Neuronal stem cell (in vitro differentiated cells): ENCODE results near the gene TMEM238L.

ENCODE experiments used
- DNase-seq: peaks from one replicate; pipeline ENCODE4 v3.0.0-alpha.2; 2013; ENCODE audit warnings: low spot score
- H2AFZ ChIP-seq: one replicate; pipeline ENCODE4 v1.6.1; 2013; ENCODE audit warnings: mild to moderate bottlenecking, low read length, inconsistent platforms
- H2AK5ac ChIP-seq: 2 replicates; pipeline ENCODE4 v1.6.1; 2013; ENCODE audit warnings: low read depth, mild to moderate bottlenecking, inconsistent platforms, low read length, moderate library complexity, mixed read lengths
- H2BK120ac ChIP-seq: 2 replicates; pipeline ENCODE4 v1.6.1; 2013; ENCODE audit warnings: low read depth, mild to moderate bottlenecking, inconsistent platforms, low read length, moderate library complexity, mixed read lengths
- H2BK12ac ChIP-seq: one replicate; pipeline ENCODE4 v1.6.1; 2013; ENCODE audit warnings: low read length, inconsistent platforms
- H2BK15ac ChIP-seq: 2 replicates; pipeline ENCODE4 v1.6.1; 2013; ENCODE audit warnings: mild to moderate bottlenecking, low read length, inconsistent platforms, mixed read lengths
- H2BK5ac ChIP-seq: one replicate; pipeline ENCODE4 v1.6.1; 2013; ENCODE audit warnings: inconsistent platforms, mild to moderate bottlenecking, low read length, moderate library complexity
- H3K14ac ChIP-seq: one replicate; pipeline ENCODE4 v1.6.1; 2013; ENCODE audit warnings: low read length, inconsistent platforms
- H3K18ac ChIP-seq: 2 replicates; pipeline ENCODE4 v1.6.1; 2013; ENCODE audit warnings: low read length, inconsistent platforms
- H3K23ac ChIP-seq: 2 replicates; pipeline ENCODE4 v1.6.1; 2013; ENCODE audit warnings: low read depth, mild to moderate bottlenecking, mixed read lengths, low read length, inconsistent platforms; ENCODE audit not compliant: poor library complexity
- H3K27ac ChIP-seq: replicated peaks from 3 replicates; pipeline ENCODE4 v1.5.1; 2013; ENCODE audit warnings: low read length, inconsistent platforms
- H3K27me3 ChIP-seq, 3 experiments: 2 replicates each; pipeline ENCODE4 v1.6.1; 2013; ENCODE audit warnings: low read length in 3 of 3, mild to moderate bottlenecking in 2 of 3, inconsistent platforms in 1 of 3, low read depth in 1 of 3, mixed read lengths in 1 of 3, moderate library complexity in 1 of 3; ENCODE audit not compliant: control insufficient read depth in 3 of 3, insufficient read depth in 3 of 3
- H3K36me3 ChIP-seq, 2 donors: replicated peaks in 1 of 2; 2 replicates each; pipeline ENCODE4 v1.6.1; 2013; ENCODE audit warnings: low read length in 2 of 2; ENCODE audit not compliant: control insufficient read depth in 2 of 2, insufficient read depth in 2 of 2
- H3K4ac ChIP-seq: 2 replicates; pipeline ENCODE4 v1.6.1; 2013; ENCODE audit warnings: inconsistent platforms, mild to moderate bottlenecking, low read length, moderate library complexity
- H3K4me1 ChIP-seq, 2 donors: 1 replicate in 1 of 2; 2 replicates in 1 of 2; pipeline ENCODE4 v1.6.1; 2013; ENCODE audit warnings: low read length in 2 of 2, low read depth in 1 of 2; ENCODE audit not compliant: control insufficient read depth in 2 of 2, insufficient read depth in 1 of 2
- H3K4me2 ChIP-seq: one replicate; pipeline ENCODE4 v1.6.1; 2013; ENCODE audit warnings: mild to moderate bottlenecking, low read length, inconsistent platforms; ENCODE audit not compliant: insufficient read depth, poor library complexity, severe bottlenecking
- H3K4me3 ChIP-seq, 2 donors: 2 replicates each; pipeline ENCODE4 v1.5.1; 2013; ENCODE audit warnings: low read length in 2 of 2, mild to moderate bottlenecking in 2 of 2, inconsistent platforms in 1 of 2, moderate library complexity in 1 of 2
- H3K79me1 ChIP-seq: one replicate; pipeline ENCODE4 v1.6.1; 2013; ENCODE audit warnings: low read depth, mild to moderate bottlenecking, inconsistent platforms, low read length, moderate library complexity
- H3K9ac ChIP-seq: one replicate; pipeline ENCODE4 v1.6.1; 2013; ENCODE audit warnings: mild to moderate bottlenecking, low read depth, low read length, inconsistent platforms; ENCODE audit not compliant: poor library complexity
- H3K9me3 ChIP-seq, 2 donors: replicated peaks in 1 of 2; 2 replicates each; pipeline versions ENCODE3 to v1.6.1; 2013; ENCODE audit warnings: low read length in 2 of 2, mild to moderate bottlenecking in 2 of 2, inconsistent platforms in 1 of 2, low read depth in 1 of 2, mixed read lengths in 1 of 2, moderate library complexity in 1 of 2; ENCODE audit not compliant: control insufficient read depth in 2 of 2, insufficient read depth in 1 of 2
- H4K8ac ChIP-seq: one replicate; pipeline ENCODE4 v1.6.1; 2013; ENCODE audit warnings: low read depth, mild to moderate bottlenecking, inconsistent platforms, low read length, moderate library complexity
- H4K91ac ChIP-seq: one replicate; pipeline ENCODE4 v1.6.1; 2013; ENCODE audit warnings: low read length, low read depth, mild to moderate bottlenecking, inconsistent platforms; ENCODE audit not compliant: poor library complexity
- WGBS, 2 donors: extraction: QIAGEN DNeasy Blood & Tissue Kit; methylation state at CpG; one replicate each; pipeline ENCODE4 v1.1.7; 2013; ENCODE audit warnings: missing lambda C conversion rate in 2 of 2, mixed read lengths in 1 of 2; ENCODE audit not compliant: insufficient read length in 2 of 2, insufficient replicate concordance in 1 of 2; ENCODE audit errors: extremely low coverage in 2 of 2; 5-methylcytosine and 5-hydroxymethylcytosine counted together

The TMEM238L gene

DNA sequence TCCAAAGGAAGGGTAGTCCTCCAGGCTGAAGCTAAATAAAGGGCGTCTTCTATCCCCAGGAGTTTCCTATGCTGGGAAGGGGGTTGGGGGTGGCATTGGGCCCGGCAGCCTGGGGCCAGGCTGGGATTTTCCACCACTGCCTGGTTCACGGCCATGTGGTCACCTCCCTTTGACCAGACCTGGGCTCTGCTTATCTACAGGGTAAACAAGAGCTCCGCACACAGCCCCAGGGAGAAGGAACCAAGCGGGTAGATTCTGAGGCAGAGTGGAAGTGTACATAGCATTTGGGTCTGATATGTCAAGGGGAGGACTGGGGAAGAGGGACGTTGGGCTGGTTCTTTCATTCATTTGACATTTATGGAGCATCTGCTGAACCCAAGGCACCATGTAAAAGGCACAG lies 46.8 kb downstream of the TMEM238L start:
- WGBS, 2 donors, result no CpG with 5 or more reads among the region's 6 CpGs
- Histone ChIP-seq H3K14ac (no peak overlapping the region), H2BK120ac (no peak overlapping the region), H2BK15ac (no peak overlapping the region), H3K23ac (no peak overlapping the region), H2AFZ (no peak overlapping the region), H3K4me3 (no peak overlapping the region), H3K27me3 (peaks cover 0 to 8% (median 0%) of the 10 kb centered on the region in 3 experiments), H2BK12ac (no peak overlapping the region), H3K27ac (no peak overlapping the region), H4K91ac (no peak overlapping the region), H3K79me1 (no peaks in the 10 kb centered on the region), H2BK5ac (no peak overlapping the region), H3K4ac (no peak overlapping the region), H3K36me3 (no peaks in the 10 kb centered on the region), H3K18ac (no peak overlapping the region), H3K9me3 (no peaks in the 10 kb centered on the region), H3K4me2 (no peak overlapping the region), H3K9ac (no peak overlapping the region), H3K4me1 (peaks cover 0 to 19% of the 10 kb centered on the region in 2 donors), H2AK5ac (peak overlapping the region; percentile 29), H4K8ac (no peak overlapping the region)
- no peak for DNase-seq

DNA sequence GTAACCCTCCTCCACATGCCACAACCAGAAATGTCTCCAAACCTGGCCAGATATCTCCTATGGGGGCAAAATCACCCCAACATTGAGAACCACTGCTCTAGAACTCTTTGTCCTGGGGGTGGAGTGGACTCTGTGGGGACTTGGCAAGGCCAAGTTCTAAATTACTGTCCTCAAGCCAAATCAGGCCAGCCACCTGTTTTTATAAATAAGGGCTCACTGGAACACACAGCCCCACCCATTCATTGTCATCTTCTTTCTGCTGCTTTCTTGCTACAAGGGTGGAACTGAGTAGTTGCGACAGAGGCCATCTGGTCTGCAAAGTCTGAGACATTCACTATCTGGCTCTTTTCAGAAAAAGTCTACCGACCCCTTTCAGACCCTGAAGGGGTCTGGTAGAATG lies 47.3 kb downstream of the TMEM238L start:
- no peak for DNase-seq
- H4K8ac ChIP-seq, result no peak overlapping the region
- no peak overlapping the region for H4K91ac ChIP-seq
- no peak overlapping the region for H2BK15ac ChIP-seq
- H3K4me3 ChIP-seq, result no peak overlapping the region
- no peaks in the 10 kb centered on the region for H3K36me3 ChIP-seq
- H3K9ac ChIP-seq, result no peak overlapping the region
- no peak overlapping the region for H2BK120ac ChIP-seq
- H3K4me2 ChIP-seq, result no peak overlapping the region
- H3K79me1 ChIP-seq, result no peaks in the 10 kb centered on the region
- H2BK12ac ChIP-seq, result no peak overlapping the region
- H3K9me3 ChIP-seq, result no peaks in the 10 kb centered on the region
- H2AK5ac ChIP-seq, result peak overlapping the region; percentile 29
- no peak overlapping the region for H3K23ac ChIP-seq
- H3K27me3 ChIP-seq, result peaks cover 0 to 8% (median 0%) of the 10 kb centered on the region in 3 experiments
- H3K27ac ChIP-seq, result no peak overlapping the region
- no peak overlapping the region for H3K18ac ChIP-seq
- WGBS, 2 donors, result no CpG with 5 or more reads among the region's 2 CpGs
- H3K4me1 ChIP-seq, result peaks cover 0 to 19% of the 10 kb centered on the region in 2 donors
- no peak overlapping the region for H3K14ac ChIP-seq
- no peak overlapping the region for H2BK5ac ChIP-seq
- H3K4ac ChIP-seq, result no peak overlapping the region
- H2AFZ ChIP-seq, result no peak overlapping the region

DNA sequence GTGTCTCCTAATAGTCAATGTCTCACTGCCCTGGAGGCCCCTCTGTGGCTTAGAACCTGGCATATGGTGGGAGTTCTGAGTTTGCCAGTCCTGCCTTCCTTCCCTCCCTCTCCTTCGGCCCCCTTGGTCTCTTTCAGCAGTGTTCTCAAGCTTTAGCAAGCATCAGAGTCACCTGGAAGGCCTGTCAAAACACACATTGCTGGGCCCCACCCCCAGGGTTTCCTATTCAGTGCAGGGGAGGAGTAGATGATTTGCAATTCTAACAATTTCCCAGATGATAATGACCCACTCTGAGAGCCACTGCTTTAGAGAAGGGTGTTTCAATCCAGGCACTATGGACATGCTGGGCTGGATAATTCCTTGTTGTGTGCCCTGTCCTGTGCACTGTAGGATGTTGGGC lies 47.7 kb downstream of the TMEM238L start:
- Histone ChIP-seq H2BK120ac (no peak overlapping the region), H4K8ac (no peak overlapping the region), H4K91ac (no peak overlapping the region), H3K4me2 (no peak overlapping the region), H3K4me1 (peaks cover 2 to 19% of the 10 kb centered on the region in 2 donors), H3K27ac (no peak overlapping the region), H3K9ac (no peak overlapping the region), H3K4ac (no peak overlapping the region), H2AK5ac (no peak overlapping the region), H3K79me1 (no peaks in the 10 kb centered on the region), H2BK12ac (no peak overlapping the region), H2BK15ac (no peak overlapping the region), H3K14ac (no peak overlapping the region), H2AFZ (no peak overlapping the region), H3K4me3 (no peak overlapping the region), H3K36me3 (no peaks in the 10 kb centered on the region), H3K27me3 (peaks cover 0 to 8% (median 0%) of the 10 kb centered on the region in 3 experiments), H3K23ac (no peak overlapping the region), H3K18ac (peak overlapping the region; percentile 72), H3K9me3 (no peaks in the 10 kb centered on the region), H2BK5ac (no peak overlapping the region)
- WGBS, 2 donors, result no CpG with 5 or more reads among the region's 1 CpG
- no peak for DNase-seq

DNA sequence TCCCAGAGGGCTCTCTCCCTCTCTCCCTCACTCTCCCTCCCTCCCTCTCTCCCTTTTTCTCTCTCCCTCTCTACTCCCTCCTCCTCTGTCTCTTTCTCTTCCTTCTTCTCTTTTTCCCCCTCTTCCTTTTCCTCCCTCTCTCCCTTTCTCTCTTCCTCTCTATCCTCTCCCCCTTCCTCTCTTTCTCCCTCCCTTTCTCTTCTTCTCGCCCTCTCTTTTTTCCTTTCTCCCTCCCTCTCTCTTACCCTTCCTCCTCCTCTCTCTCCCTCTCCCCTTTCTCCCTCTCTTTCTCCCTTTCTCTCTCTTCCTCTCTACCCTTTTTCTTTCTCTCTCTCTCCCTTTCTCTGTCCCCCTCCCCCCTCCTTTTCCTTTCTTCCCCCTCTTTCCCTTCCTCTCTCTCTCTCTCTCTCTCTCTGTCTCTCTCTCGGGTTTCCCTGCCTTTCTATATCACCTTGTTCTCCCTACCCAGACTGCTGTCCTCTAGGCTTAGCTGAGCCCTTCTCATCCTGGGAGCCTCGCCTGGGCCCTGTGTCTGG lies 48.2 kb downstream of the TMEM238L start:
- no peak overlapping the region for H3K23ac ChIP-seq
- no peak overlapping the region for H3K27ac ChIP-seq
- no CpG with 5 or more reads among the region's 3 CpGs for WGBS, 2 donors
- no peak overlapping the region for H3K14ac ChIP-seq
- H3K36me3 ChIP-seq, result no peaks in the 10 kb centered on the region
- H4K91ac ChIP-seq, result no peak overlapping the region
- no peak overlapping the region for H2BK15ac ChIP-seq
- no peak overlapping the region for H3K4ac ChIP-seq
- no peaks in the 10 kb centered on the region for H3K9me3 ChIP-seq
- H3K27me3 ChIP-seq, result peaks cover 0 to 8% (median 0%) of the 10 kb centered on the region in 3 experiments
- peak overlapping the region; percentile 79 for H2AFZ ChIP-seq
- peaks cover 2 to 19% of the 10 kb centered on the region in 2 donors for H3K4me1 ChIP-seq
- DNase-seq, result no peak
- H3K9ac ChIP-seq, result no peak overlapping the region
- H3K18ac ChIP-seq, result peak overlapping the region; percentile 72
- H3K4me2 ChIP-seq, result peak overlapping the region; percentile 48
- no peak overlapping the region for H3K4me3 ChIP-seq
- no peak overlapping the region for H2BK12ac ChIP-seq
- H2BK120ac ChIP-seq, result no peak overlapping the region
- H2BK5ac ChIP-seq, result no peak overlapping the region
- no peak overlapping the region for H2AK5ac ChIP-seq
- H4K8ac ChIP-seq, result no peak overlapping the region
- H3K79me1 ChIP-seq, result no peaks in the 10 kb centered on the region
